Activated CD4-positive, alpha-beta T cell treated with anti-CD3 and anti-CD28 coated beads for 36 hours (primary cell): Measurements from ENCODE around the gene KCNAB2. TPM values are rescaled to one million over a fixed set of nuclear protein-coding genes. Genes with fewer than 3 reads are reported as not detected.

Source experiments
- ATAC-seq: fragments of 200-7000 bp; cut with Tn5 transposase; one replicate; pipeline ENCODE4 v1.10.0; 2021; ENCODE audit warnings: mild to moderate bottlenecking, moderate library complexity
- CTCF ChIA-PET: fragments of 350-600 bp; sonication (Branson Sonifier 250); formaldehyde crosslinking; loops from one replicate; lab custom pipeline; 2021; ENCODE audit warnings: antibody characterized with exemption; lab: Charles Lee
- POLR2A ChIA-PET: fragments of 350-600 bp; sonication (Branson Sonifier 250); formaldehyde crosslinking; loops from one replicate; lab custom pipeline; 2021; ENCODE audit warnings: antibody characterized with exemption, inconsistent platforms; lab: Charles Lee
- DNase-seq: peaks from one replicate; pipeline ENCODE4 v3.0.0-alpha.2; 2020
- H3K27ac Mint-ChIP-seq: one replicate; pipeline ENCODE4 v1.8.0; 2021; ENCODE audit warnings: mixed read lengths
- H3K27me3 Mint-ChIP-seq: one replicate; pipeline ENCODE4 v1.8.0; 2021; ENCODE audit warnings: mixed read lengths
- H3K36me3 Mint-ChIP-seq: one replicate; pipeline ENCODE4 v1.8.0; 2021; ENCODE audit warnings: low read depth, mixed read lengths
- H3K4me1 Mint-ChIP-seq: one replicate; pipeline ENCODE4 v1.8.0; 2021; ENCODE audit warnings: mixed read lengths
- H3K4me3 Mint-ChIP-seq: one replicate; pipeline ENCODE4 v1.8.0; 2021; ENCODE audit warnings: mild to moderate bottlenecking, moderate library complexity, mixed read lengths
- H3K9me3 Mint-ChIP-seq: one replicate; pipeline ENCODE4 v1.8.0; 2021; ENCODE audit warnings: low read depth, mixed read lengths
- intact Hi-C, 2 experiments: fragments of 100-400 bp; cut with DNase I in 1 of 2; cut with micrococcal nuclease in 1 of 2; formaldehyde crosslinking; loops; one replicate each; pipeline versions ENCODE4 v1.14.2 to v1.15.1; 2022 to 2024; cut with DNase I, micrococcal nuclease
- total RNA-seq, 2 experiments: library from RNA; stranded (reverse); gene quantifications; one replicate each; pipeline ENCODE4 v1.2.3, GENCODE V29; 2021

The KCNAB2 gene
- 100 to 1,000 TPM; 231 to 258 TPM for total RNA-seq

DNA sequence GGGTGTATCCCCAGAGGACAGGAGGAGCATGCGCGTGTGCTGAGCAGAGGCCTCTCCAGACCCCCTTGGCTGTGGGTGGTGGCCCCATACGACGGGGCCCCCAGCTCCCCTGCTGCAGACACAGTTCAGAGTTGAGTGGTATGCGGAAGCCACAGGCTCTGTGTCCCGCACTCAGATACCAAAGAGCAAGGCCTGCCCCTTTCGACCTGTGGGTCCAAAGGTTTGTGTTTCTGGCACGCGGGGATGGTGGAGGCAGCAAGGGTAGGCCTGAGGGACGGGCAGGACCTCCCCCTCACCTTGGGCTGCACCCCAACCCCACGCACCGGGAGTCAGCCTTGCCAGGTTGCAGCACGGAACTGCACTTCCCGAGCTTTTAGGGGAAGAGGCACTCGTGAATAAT, at the start of gene KCNAB2:
Gene KCNAB2, plus strand, starts transcription at position 328 of the 400 bp plus-strand sequence. CDS start 5,649 bp downstream, outside the sequence.
- POLR2A ChIA-PET: interaction anchor here (0.6 kb wide), 1 partner anchor 11 kb away, joined by 3 read pairs; no protein-coding TSS in a partner anchor
- no peaks in the 10 kb centered on the region for H3K27me3 Mint-ChIP-seq
- H3K4me1 Mint-ChIP-seq: peaks cover 2% of the 10 kb centered on the region
- no peak within 1 kb of the TSS for H3K27ac Mint-ChIP-seq
- no peak within 1 kb of the TSS for H3K4me3 Mint-ChIP-seq
- ATAC-seq (no peak), DNase-seq (no peak)
- H3K9me3 Mint-ChIP-seq: no peaks in the 10 kb centered on the region
- intact Hi-C loops: no loop called here
- peaks cover 47% of the 10 kb centered on the region for H3K36me3 Mint-ChIP-seq
- CTCF ChIA-PET: interaction anchor here (0.6 to 1.0 kb wide), 2 partner anchors 9 to 161 kb away, joined by 3 to 4 read pairs; partner anchors contain the start of gene RNF207

DNA sequence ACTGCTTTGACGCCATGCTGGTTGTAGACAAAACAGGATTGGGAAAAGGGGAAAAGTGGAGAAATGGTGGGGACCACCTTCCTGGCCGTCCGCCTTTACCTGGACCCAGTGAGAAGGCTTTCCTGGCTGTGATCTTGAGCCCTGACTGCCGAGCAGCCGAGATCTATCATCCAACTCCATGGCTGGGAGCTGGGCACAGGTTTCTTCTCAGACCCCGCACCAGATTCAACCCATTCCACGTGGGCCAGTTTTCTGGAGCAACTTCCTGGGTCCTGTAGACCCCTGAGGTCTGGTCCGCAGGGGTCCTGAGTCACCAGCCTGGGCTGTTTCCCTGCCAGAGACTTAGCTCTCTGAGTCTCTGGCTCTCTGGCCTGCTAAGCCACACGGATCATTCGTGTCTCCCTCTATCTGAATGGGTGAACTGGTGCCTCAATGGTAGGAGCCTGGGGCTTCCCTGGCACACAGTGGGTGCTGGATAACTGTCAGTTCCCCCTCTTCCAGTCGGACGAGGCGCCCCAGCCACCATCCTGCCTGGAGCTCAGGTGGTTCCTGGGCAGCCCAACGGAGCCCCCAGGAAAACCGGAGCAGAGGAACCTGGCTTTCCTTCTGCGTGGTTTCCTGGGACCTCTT, 48.9 kb upstream of the KCNAB2 start:
- no peaks in the 10 kb centered on the region for H3K9me3 Mint-ChIP-seq
- H3K27ac Mint-ChIP-seq: no peak overlapping the region
- no peak for ATAC-seq
- DNase-seq: no peak
- H3K4me3 Mint-ChIP-seq: no peak overlapping the region
- H3K4me1 Mint-ChIP-seq: peaks cover 22% of the 10 kb centered on the region
- intact Hi-C loops: loop anchor here in 1 of 2 experiments (10.0 kb wide), 2 partner anchors 468 to 968 kb away; partner anchors contain the start of gene TNFRSF25
- POLR2A ChIA-PET: interaction anchor here (0.6 kb wide), 1 partner anchor 56 kb away, joined by 3 read pairs; no protein-coding TSS in a partner anchor
- H3K27me3 Mint-ChIP-seq: no peaks in the 10 kb centered on the region
- CTCF ChIA-PET: no interaction called here
- H3K36me3 Mint-ChIP-seq: peaks cover 2% of the 10 kb centered on the region

- intact Hi-C loops: loop anchor here in 1 of 2 experiments (10.0 kb wide), 2 partner anchors 467 to 967 kb away; partner anchors contain the start of gene TNFRSF25
- no peak for DNase-seq
- Mint-ChIP-seq H3K4me3 (no peak overlapping the region), H3K4me1 (peaks cover 22% of the 10 kb centered on the region), H3K27me3 (no peaks in the 10 kb centered on the region), H3K9me3 (no peaks in the 10 kb centered on the region), H3K36me3 (peaks cover 2% of the 10 kb centered on the region), H3K27ac (no peak overlapping the region)
- ATAC-seq: no peak
- ChIA-PET POLR2A (interaction anchor here (0.6 kb wide), 1 partner anchor 56 kb away, joined by 3 read pairs; no protein-coding TSS in a partner anchor), CTCF (no interaction called here)
Observed at GRCh38 chr1:5997316-5997715, 48.4 kb upstream of the KCNAB2 start.

DNA sequence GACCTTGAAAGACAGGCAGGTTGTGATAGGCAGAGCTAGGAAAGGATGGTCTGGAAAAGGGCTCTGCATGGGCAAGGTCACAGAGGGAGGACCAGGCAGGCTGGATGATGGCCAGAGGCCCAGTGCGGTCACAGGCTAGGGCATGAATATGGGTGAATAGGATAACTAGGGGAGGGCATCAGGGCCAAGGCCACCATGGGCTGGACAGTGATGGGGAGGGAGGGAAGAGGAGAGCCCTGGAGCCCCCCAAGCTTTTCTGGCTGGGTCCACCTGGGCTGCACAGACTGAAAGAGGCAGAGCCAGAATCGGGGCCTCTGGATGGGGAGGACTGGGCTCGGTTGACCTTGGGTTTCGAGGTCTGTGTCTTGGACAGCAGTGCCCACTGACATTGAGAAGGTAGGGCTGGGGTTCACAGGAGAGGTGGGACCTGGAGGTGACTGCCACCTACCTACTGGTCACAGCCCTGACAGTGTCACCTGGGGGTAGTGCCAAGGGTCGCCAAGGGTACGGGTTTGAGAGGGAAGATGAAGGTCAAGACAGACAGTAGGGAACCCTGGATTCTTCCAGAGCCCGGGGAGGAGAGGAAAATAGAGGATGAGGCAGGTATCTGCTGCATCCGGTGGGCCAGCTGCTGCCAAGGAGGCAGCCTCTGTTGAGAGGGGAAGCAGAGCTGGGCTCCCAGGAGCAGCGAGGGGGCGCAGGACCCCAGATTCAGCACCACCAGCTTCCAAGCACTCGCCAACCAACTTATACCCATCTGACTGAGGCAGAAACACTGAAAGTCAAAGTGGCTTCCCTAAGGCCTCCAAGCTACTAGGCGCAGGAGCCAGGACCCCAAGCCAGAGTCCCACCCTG, 47.4 kb upstream of the KCNAB2 start:
- H3K4me3 Mint-ChIP-seq: no peak overlapping the region
- no peak for DNase-seq
- no peak for ATAC-seq
- intact Hi-C loops: loop anchor here in 1 of 2 experiments (10.0 kb wide), 2 partner anchors 467 to 967 kb away; partner anchors contain the start of gene TNFRSF25
- no peaks in the 10 kb centered on the region for H3K27me3 Mint-ChIP-seq
- ChIA-PET POLR2A (no interaction called here), CTCF (interaction anchor here (0.6 kb wide), 1 partner anchor 27 kb away, joined by 3 read pairs; no protein-coding TSS in a partner anchor)
- H3K27ac Mint-ChIP-seq: no peak overlapping the region
- H3K4me1 Mint-ChIP-seq: peaks cover 22% of the 10 kb centered on the region
- H3K9me3 Mint-ChIP-seq: no peaks in the 10 kb centered on the region
- peaks cover 2% of the 10 kb centered on the region for H3K36me3 Mint-ChIP-seq

GRCh38 chr1:5998906-5999301, 46.8 kb upstream of the KCNAB2 start:
- Mint-ChIP-seq H3K9me3 (no peaks in the 10 kb centered on the region), H3K4me1 (peaks cover 19% of the 10 kb centered on the region), H3K4me3 (no peak overlapping the region), H3K27me3 (no peaks in the 10 kb centered on the region), H3K27ac (no peak overlapping the region), H3K36me3 (peaks cover 2% of the 10 kb centered on the region)
- ATAC-seq: no peak
- CTCF ChIA-PET: no interaction called here
- POLR2A ChIA-PET: no interaction called here
- DNase-seq: no peak
- intact Hi-C loops: loop anchor here in 1 of 2 experiments (10.0 kb wide), 2 partner anchors 466 to 966 kb away; partner anchors contain the start of gene TNFRSF25

GRCh38 chr1:5999711-6000443, 45.8 kb upstream of the KCNAB2 start:
- H3K9me3 Mint-ChIP-seq: no peaks in the 10 kb centered on the region
- CTCF ChIA-PET: no interaction called here
- POLR2A ChIA-PET: no interaction called here
- intact Hi-C loops: loop anchor here in 1 of 2 experiments (10.0 kb wide), 2 partner anchors 465 to 965 kb away; partner anchors contain the start of gene TNFRSF25
- no peaks in the 10 kb centered on the region for H3K36me3 Mint-ChIP-seq
- peaks cover 9% of the 10 kb centered on the region for H3K4me1 Mint-ChIP-seq
- H3K4me3 Mint-ChIP-seq: no peak overlapping the region
- no peak overlapping the region for H3K27ac Mint-ChIP-seq
- no peaks in the 10 kb centered on the region for H3K27me3 Mint-ChIP-seq
- ATAC-seq (no peak), DNase-seq (no peak)

DNA sequence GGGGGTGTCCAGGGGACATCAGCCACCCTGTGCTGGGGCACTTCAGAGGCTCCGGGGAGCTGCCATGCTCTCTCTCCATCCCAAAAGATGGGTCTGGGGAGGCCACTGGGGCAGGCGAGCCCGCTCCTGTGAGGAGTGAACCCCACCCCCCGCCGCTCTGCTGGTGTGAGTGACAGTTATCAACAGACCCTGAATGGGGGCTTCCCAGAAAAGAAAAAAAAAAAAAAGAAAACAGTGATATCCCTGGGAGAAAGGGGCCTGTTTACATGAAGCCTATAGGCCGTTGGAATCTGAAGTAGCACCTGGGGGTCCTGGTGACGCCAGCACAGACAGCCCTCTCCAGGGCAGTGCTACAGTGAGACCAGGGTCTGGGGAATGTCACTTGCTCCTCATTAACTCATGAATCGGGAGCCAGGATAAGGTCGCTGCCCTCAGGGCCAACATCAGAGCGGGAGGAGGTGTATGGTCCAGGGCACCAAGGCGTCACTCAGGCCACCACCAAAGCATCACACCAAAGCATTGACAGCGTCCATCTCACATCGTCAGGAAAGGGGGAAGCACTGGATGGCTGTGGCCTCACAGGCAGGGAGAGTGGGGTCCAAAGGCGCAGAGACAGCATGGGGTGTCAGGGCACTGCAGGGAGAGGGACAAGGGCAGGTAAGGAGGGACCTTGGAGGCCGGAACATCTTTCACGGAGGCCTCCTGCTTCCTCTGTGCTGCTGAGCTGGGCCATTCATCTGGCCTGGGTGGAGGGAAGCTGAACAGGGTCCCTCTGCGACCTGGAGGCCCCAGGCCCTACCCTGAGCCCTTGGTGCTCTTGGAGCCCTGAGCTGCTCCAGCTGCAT, 45.0 kb upstream of the KCNAB2 start:
- H3K4me3 Mint-ChIP-seq: no peak overlapping the region
- intact Hi-C loops: no loop called here
- POLR2A ChIA-PET: no interaction called here
- no peaks in the 10 kb centered on the region for H3K27me3 Mint-ChIP-seq
- DNase-seq: no peak
- H3K4me1 Mint-ChIP-seq: peaks cover 3% of the 10 kb centered on the region
- H3K27ac Mint-ChIP-seq: no peak overlapping the region
- H3K9me3 Mint-ChIP-seq: no peaks in the 10 kb centered on the region
- CTCF ChIA-PET: no interaction called here
- no peak for ATAC-seq
- no peaks in the 10 kb centered on the region for H3K36me3 Mint-ChIP-seq

- H3K27ac Mint-ChIP-seq: no peak overlapping the region
- H3K9me3 Mint-ChIP-seq: no peaks in the 10 kb centered on the region
- ATAC-seq: no peak
- H3K36me3 Mint-ChIP-seq: no peaks in the 10 kb centered on the region
- peaks cover 8% of the 10 kb centered on the region for H3K4me1 Mint-ChIP-seq
- CTCF ChIA-PET: interaction anchor here (0.6 to 1.2 kb wide), 2 partner anchors 10 to 320 kb away, joined by 3 to 4 read pairs; partner anchors contain the start of gene NPHP4
- POLR2A ChIA-PET: interaction anchor here (0.9 kb wide), 1 partner anchor 96 kb away, joined by 3 read pairs; no protein-coding TSS in a partner anchor
- no peak overlapping the region for H3K4me3 Mint-ChIP-seq
- DNase-seq: no peak
- intact Hi-C loops: no loop called here
- no peaks in the 10 kb centered on the region for H3K27me3 Mint-ChIP-seq
Observed at GRCh38 chr1:6001992-6002576, 43.6 kb upstream of the KCNAB2 start.

DNA sequence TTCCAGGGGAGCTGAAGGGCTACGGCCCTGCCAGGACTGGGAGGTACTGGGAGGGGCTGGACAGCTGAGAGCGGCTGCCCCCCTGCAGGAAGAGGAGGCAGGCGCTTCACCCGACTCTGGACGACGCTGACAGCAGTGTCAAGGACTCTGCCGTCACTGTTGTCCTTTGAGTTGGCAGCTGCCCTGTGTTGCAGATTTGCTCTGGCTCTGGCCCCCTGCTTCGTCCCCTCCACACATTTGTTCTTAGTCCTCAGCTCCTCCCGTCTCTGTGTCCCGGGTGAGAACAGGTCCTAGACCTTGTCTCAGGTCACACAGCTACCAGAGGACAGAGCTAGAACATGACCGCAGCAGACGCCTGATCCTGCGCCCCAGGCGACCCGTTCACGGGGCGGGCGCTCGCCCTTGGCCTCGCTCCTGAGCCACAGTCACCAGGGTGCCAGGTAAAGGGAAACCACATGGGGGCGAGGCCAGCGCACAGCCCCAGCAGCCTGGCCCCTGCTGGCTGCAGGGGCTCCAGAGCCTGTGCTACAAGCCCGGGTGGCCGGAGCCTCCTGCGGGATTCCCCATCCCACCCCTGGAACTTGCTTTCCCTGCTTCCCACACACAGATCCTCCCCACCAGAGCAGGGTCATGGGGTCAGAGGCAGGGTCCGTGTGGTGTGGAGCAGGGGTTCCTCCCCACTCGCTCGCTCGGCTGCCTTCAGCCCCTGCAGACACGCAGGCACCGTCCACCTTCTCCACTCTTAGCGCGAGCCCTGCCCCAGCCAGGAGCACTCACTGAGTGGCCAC, 42.8 kb upstream of the KCNAB2 start:
- ATAC-seq: no peak
- Mint-ChIP-seq H3K4me3 (no peak overlapping the region), H3K9me3 (no peaks in the 10 kb centered on the region), H3K4me1 (peaks cover 11% of the 10 kb centered on the region), H3K27ac (no peak overlapping the region), H3K27me3 (no peaks in the 10 kb centered on the region), H3K36me3 (no peaks in the 10 kb centered on the region)
- POLR2A ChIA-PET: interaction anchor here (0.9 kb wide), 1 partner anchor 95 kb away, joined by 3 read pairs; no protein-coding TSS in a partner anchor
- intact Hi-C loops: no loop called here
- DNase-seq: no peak
- CTCF ChIA-PET: interaction anchor here (0.8 to 1.2 kb wide), 3 partner anchors 9 to 25 kb away, joined by 3 to 4 read pairs (median 3); partner anchors contain the start of gene NPHP4
